Omental fat pad (tissue), 4 donors: ENCODE measurements around the gene FAM131C. TPM values are rescaled to one million over a fixed set of nuclear protein-coding genes. Genes with fewer than 3 reads are reported as not detected.
"Not testable (repeated sequence)": the region's sequence is repeated elsewhere in the genome, so short reads cannot be mapped to it uniquely, and the experiment has no call there.

Source experiments
- ATAC-seq: fragments of 150-250 bp; one replicate; pipeline ENCODE4 v1.9.1; 2016; ENCODE audit warnings: mild to moderate bottlenecking, moderate library complexity; ENCODE audit not compliant: low FRiP score
- DNase-seq: peaks from one replicate; pipeline ENCODE4 v3.0.0-alpha.2; 2019; ENCODE audit warnings: low spot score
- total RNA-seq, 4 donors: library from RNA; depleted of rRNA; stranded (reverse); fragments of >200 nt; gene quantifications; one replicate each; pipeline ENCODE4 v1.1.0, GENCODE V29; 2016
- TF ChIP-seq, protein P1 (sequence below), 3 donors: fragments of 450-650 bp; IDR thresholded peaks; one replicate each; pipeline ENCODE4 v1.5.1; 2016 to 2017; ENCODE audit warnings: antibody characterized with exemption in 3 of 3, mild to moderate bottlenecking in 3 of 3, moderate library complexity in 2 of 3

Gene FAM131C
- total RNA-seq, 4 donors from 2014 or later = not detected

DNA sequence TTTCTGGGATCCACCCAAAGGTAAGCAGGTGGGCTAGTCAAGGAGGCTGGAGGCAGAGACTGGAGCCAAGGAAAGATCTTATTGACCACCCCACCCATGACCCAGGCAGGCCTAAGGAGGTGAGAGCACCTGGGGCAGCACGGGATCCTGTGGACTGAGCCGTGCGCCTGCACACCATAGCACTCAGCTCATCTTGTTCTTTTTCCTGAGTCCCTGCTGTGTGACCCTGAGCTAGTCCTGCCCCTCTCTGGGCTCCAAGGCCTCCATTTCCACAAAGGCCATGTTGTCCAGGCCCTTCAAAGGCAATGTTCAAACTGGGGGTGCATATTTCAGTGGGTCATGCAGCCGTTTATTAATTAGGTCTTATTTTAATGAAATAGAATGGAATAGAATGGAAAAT is 7.2 kb downstream of the FAM131C start:
- TF ChIP-seq, protein P1, sequence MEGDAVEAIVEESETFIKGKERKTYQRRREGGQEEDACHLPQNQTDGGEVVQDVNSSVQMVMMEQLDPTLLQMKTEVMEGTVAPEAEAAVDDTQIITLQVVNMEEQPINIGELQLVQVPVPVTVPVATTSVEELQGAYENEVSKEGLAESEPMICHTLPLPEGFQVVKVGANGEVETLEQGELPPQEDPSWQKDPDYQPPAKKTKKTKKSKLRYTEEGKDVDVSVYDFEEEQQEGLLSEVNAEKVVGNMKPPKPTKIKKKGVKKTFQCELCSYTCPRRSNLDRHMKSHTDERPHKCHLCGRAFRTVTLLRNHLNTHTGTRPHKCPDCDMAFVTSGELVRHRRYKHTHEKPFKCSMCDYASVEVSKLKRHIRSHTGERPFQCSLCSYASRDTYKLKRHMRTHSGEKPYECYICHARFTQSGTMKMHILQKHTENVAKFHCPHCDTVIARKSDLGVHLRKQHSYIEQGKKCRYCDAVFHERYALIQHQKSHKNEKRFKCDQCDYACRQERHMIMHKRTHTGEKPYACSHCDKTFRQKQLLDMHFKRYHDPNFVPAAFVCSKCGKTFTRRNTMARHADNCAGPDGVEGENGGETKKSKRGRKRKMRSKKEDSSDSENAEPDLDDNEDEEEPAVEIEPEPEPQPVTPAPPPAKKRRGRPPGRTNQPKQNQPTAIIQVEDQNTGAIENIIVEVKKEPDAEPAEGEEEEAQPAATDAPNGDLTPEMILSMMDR (IDR thresholded peaks at IDR 0.05) = no peak
- DNase-seq (no peak), ATAC-seq (no peak)

DNA sequence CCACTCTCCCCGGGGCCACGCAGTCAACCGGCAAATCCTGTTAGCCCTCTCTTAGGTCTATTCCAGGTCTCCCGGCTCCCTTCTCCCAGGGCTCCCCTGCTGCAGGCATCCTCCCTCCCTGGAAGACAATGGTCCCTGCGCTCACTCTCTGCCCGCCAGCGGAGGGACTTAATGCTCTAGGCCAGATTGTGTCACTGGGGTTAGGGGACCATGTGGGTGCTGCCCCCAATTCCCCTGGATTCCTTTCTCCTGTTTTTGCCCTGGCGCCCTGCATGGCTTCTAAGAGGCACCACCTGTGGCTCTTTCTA is 8.2 kb downstream of the FAM131C start:
- ATAC-seq (no peak), DNase-seq (no peak)
- TF ChIP-seq, protein P1 (IDR thresholded peaks at IDR 0.05) = no peak

DNA sequence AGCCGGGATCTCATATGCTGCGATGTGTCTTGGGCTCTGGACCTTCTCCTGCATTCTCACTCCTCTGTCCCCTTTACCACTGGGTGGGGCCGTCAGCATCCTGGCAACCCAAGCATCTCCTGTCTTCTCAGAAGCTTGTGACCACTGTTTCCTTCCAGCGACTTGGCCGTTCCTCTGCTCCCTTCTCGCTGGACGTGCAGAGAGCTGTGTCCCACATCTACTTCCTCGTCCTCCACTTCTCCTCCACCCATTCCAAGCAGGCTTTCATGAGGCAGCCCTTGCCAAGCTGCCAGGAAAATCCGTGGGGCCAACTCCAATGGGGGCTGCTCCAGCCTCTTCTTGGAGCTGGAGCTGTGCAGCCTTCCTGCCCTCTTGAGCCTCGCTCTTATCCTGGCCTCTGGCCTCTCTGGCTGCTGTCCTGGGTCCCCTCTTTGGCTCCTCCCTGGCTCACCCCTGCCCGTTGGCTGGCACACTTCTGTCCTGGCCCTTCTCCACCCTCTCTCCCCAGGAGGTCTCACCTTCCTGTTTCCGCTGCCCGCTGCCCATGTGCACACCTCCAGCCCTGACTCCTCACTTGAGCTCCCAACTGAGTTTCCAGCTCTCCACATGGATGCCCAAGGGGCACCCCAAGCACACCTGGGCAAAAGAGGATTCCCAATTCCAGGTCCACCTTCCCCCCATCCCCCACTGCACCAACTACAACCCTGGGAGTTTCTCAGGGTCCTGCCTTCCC is 8.7 kb downstream of the FAM131C start:
- TF ChIP-seq, protein P1 (IDR thresholded peaks at IDR 0.05) = no peak
- DNase-seq (no peak), ATAC-seq (no peak)

DNA sequence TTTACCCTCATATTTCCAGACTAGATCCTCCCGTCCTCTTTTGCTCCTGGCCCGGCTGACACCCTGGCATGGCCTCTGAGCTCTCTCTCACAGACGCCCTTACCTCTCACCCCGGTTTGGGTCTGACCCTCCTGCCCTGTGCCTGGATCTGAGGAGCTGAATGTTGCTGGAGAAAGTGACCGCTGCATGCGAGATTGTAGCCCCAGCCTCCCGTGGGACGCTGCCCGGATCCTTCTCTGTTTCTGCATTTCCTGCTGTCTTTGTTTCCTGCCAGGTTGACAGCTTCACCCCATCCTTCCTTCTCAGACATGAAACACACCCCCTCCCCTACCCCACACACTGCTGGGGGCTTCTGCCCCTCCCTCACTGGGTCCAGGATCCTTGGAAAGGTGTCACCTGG is 9.5 kb downstream of the FAM131C start:
- ATAC-seq (no peak), DNase-seq (no peak)
- TF ChIP-seq, protein P1 (IDR thresholded peaks at IDR 0.05) = no peak

DNA sequence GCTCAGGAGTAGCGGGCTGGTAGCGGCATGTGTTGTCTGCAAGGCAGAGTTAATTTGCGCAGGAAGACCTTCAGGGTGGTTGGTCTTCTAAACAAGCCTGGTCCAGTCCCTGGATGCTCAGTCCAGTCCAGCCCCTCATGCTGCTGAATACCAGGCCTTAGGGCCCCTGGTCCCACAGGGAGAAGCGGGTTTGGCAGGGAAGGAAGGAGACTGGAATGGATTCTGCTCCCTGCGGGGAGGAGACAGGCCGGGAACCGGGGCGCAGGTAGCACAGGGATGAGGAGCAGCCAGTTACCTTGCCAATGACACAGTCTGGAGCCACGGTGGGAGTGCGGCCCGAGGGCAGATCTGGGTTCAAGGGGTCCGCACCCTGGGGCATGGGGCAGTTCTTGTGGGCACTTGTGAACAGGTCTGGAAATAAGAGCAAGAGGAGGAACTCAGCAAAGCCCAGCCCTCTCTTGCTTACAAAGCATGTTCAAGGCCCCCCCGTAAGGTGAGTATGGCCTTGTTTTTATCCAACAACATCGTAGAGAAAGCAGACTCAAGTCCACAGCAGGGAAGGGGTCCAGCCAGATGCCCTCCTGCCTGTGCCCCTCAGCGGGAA is 10.1 kb downstream of the FAM131C start:
- no peak for ATAC-seq

DNA sequence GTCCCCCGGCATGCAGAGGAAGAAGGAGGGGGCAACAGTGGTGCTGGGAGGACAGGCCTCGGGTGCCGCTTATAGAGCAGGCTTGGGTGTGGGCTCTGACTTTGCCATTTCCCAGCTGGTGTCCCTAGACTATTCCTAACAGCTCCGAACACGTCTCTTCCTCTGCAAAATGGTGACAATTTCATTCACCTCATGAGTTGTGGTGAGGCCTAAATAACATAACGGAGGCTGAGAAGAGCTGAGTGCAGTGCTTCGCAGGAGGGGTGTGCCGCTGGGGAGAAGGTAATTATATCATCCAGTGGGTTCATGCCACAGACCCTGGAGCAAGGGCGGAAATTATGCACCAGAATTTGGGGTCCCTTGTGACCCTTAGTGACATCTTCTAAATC is 10.8 kb downstream of the FAM131C start:
- not testable (repeated sequence) for ATAC-seq, DNase-seq

More for the DNA sequence above, 10.1 kb downstream of the FAM131C start:
- no peak for DNase-seq
- TF ChIP-seq, protein P1 (IDR thresholded peaks at IDR 0.05) = no peak

DNA sequence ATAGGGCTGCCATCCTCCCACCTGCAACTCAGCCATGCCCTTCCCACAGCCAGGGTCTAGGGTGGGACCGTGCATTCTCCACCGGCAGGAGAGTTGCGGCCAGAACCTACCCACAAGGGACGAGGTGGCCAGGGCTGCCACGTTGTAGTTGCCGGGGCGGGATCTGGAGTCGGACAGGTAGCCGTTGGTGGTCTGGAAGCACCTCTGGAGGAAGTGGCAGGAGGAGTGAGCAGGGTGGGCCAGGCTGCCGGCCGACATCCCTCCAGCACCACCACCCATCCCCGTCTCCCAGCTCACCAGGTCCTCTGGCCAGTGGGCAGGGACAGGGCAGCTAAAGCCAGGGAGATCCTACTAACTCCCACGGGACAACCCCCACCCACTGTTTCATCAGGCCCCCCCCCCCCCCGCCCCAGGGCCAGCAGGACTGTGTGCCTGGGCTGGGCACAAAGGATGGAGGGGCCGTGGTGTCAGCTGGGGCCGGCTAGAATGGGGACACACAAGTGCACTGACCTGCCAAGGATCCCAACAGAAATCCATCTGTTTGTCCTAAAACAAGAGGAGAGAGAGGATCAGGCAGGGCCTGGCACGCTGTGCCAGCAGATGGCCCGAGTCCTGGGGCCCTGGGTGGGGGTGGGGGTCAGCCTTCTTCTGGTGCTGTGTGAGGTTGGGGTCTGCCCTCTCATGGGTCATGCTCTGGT is 11.3 kb downstream of the FAM131C start:
- DNase-seq, ATAC-seq: not testable (repeated sequence)

DNA sequence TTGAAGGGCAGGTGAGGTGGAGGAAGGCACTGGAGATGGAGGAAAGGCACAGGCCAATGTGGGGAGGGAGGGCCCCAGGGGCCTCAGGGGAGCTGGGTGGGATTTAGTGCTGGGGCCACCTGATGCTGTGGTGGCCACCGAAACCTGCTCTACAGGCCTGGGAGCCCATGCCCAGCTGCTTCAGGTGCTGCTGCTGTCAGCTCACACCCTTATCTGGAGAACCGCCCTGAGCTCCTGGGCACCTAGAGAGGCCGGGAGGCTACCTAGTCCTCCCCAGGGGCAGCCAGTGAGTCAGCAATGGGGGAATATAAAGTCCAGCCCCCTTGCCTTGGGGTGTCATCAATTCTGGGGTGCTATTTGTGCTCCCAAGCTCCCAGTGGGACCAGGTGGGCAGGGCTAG is 12.2 kb downstream of the FAM131C start:
- ATAC-seq (no peak), DNase-seq (no peak)
- TF ChIP-seq, protein P1 (IDR thresholded peaks at IDR 0.05) = no peak

DNA sequence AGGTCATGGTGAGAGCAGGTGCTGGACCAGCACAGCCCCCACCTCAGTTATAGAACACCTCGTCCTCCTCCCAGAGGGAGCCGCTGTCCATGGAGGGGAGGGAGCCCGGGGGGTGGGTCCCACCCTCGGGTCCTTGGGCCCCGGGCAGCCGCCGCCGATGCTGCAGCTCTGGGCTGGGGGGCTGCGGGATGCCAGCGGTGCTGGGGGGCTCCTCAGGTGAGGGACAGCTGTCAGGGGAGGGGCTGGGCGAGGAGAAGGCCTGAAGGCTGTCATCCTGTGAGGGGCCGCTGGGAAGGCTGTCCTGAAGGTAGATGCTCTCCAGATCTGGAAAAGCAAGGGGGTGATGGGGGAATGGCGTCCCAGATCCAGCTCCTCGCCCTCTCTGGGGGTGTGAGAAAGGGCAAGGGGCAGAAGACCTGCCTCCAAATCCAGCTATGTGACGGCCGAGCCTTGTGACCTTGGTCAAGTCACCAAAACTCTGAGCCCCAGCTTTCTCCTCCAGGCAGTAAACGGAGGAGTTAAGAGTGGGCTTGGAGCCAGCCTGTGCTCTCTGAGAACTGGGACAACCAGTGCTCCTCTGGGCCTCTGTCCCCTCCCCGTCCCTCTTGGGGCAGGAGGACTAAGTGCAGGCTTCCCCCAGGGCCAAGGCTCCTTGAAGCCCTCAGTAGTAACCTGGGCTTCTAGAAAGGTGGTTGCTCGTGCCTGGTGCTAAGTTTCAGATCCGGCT is 14.9 kb downstream of the FAM131C start:
- peak; percentile 16 for ATAC-seq
- DNase-seq = not testable (repeated sequence)

DNA sequence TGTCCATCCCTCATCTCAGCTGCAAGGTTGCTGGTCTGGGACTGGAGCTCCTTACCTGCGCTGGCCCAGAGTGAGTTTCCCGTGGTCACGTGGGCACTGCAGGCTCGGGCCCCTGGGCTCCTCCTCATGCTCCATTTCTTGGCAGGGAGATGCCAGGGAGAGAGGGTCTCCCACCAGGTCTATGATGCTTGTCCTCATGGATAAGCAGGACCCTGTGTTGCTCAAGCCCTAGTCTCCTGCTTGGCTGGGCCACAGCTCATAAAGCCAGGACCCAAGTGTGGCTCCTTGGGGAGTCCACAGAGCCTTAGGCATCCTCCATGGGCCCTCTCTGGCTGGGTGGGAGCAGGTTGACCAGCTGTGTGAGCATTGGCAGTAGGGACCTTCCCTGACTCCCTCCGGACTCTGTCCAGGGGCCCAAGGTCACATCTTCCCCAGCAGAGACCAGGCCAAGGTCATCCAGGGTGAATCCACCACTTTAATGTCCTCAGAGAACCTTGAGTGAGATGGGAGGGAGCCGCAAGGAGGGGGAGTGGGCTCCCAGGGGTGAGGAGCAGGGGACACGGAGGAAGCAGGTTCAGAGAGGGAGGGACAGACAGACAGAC is 16.0 kb downstream of the FAM131C start:
- ATAC-seq, DNase-seq: not testable (repeated sequence)

DNA sequence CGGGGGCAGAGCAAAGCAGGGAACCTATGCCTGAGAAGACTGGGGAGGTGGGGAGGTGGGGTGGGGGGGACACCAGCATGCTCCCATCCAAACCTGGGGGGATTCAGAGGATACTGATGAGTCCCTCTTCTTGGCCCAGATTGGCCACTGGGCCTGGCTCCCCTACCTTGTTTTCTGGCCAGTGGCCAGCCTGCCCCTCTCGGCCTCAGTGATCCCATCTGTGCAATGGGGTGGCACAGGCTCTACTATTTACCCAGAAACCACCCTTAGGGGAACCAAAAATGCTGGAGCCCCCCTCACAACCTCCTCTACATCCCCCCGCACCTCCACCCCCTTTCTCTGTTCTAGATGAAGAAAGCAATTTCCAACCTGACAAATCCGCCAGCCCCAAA is 16.9 kb downstream of the FAM131C start:
- DNase-seq, ATAC-seq: not testable (repeated sequence)
